OCI-LY7 (cell line): ENCODE measurements around the gene APOBEC3H. TPM values are rescaled to one million over a fixed set of nuclear protein-coding genes. Genes with fewer than 3 reads are reported as not detected.

ENCODE experiments used
- BruUV-seq: library from RNA; stranded (reverse); fragments of 400-500 nt; replicated peaks from 2 replicates; lab custom pipeline; 2021; lab: Mats Ljungman, UMichigan
- CTCF ChIA-PET: fragments of 300-600 bp; sonication (Branson Sonifier 250); formaldehyde crosslinking; loops from one replicate; lab custom pipeline; 2022; ENCODE audit warnings: antibody characterized with exemption; ENCODE audit not compliant: unreplicated experiment; lab: Charles Lee
- POLR2A ChIA-PET: fragments of 300-600 bp; sonication (Branson Sonifier 250); formaldehyde crosslinking; loops from one replicate; lab custom pipeline; 2022; ENCODE audit warnings: antibody characterized with exemption; lab: Charles Lee
- DNase-seq: peaks from one replicate; pipeline ENCODE4 v3.0.0-alpha.2; 2015; ENCODE audit warnings: low spot score
- H2AFZ ChIP-seq: fragments of 200-600 bp; sonication (generic), shearing (Covaris generic); 2 replicates; pipeline ENCODE4 v1.6.1; 2014; ENCODE audit warnings: mild to moderate bottlenecking, antibody characterized with exemption, low read length, moderate library complexity
- H3K27ac ChIP-seq: fragments of 200-600 bp; sonication (generic); 2 replicates; pipeline ENCODE4 v1.5.1; 2014; ENCODE audit warnings: mixed run types, low read depth, mild to moderate bottlenecking, moderate library complexity, low read length, inconsistent platforms; ENCODE audit not compliant: poor library complexity, severe bottlenecking
- H3K36me3 ChIP-seq: fragments of 200-600 bp; sonication (generic); 2 replicates; pipeline ENCODE4 v1.6.1; 2014; ENCODE audit warnings: mild to moderate bottlenecking, antibody characterized with exemption, low read length, moderate library complexity, mixed read lengths; ENCODE audit not compliant: insufficient read depth
- H3K4me1 ChIP-seq: fragments of 200-600 bp; sonication (generic); 2 replicates; pipeline ENCODE4 v1.5.1; 2014; ENCODE audit warnings: mild to moderate bottlenecking, low read length; ENCODE audit not compliant: insufficient read depth, poor library complexity, severe bottlenecking
- H3K4me2 ChIP-seq: fragments of 200-600 bp; sonication (generic); 2 replicates; pipeline ENCODE4 v1.6.1; 2014; ENCODE audit warnings: mild to moderate bottlenecking, low read length
- H3K4me3 ChIP-seq: fragments of 200-600 bp; sonication (generic); 2 replicates; pipeline ENCODE4 v1.5.1; 2014; ENCODE audit warnings: mild to moderate bottlenecking, low read depth, low read length; ENCODE audit not compliant: poor library complexity, severe bottlenecking
- H3K79me2 ChIP-seq: fragments of 200-600 bp; sonication (generic); 2 replicates; pipeline ENCODE4 v1.6.1; 2016; ENCODE audit warnings: low read depth, mild to moderate bottlenecking, low read length, moderate library complexity, mixed read lengths; ENCODE audit not compliant: insufficient read depth
- H3K9me2 ChIP-seq: fragments of 200-600 bp; sonication (generic); 2 replicates; pipeline ENCODE4 v1.6.1; 2016; ENCODE audit warnings: mild to moderate bottlenecking, low read length, mixed read lengths; ENCODE audit not compliant: insufficient read depth
- H3K9me3 ChIP-seq: fragments of 200-600 bp; sonication (generic); 2 replicates; pipeline ENCODE4 v1.6.1; 2014; ENCODE audit warnings: mild to moderate bottlenecking, mixed run types, low read length, mixed read lengths
- H4K20me1 ChIP-seq: fragments of 200-600 bp; sonication (generic); 2 replicates; pipeline ENCODE4 v1.6.1; 2014; ENCODE audit warnings: mild to moderate bottlenecking, antibody characterized with exemption, low read length, moderate library complexity, mixed read lengths; ENCODE audit not compliant: insufficient read depth
- EZH2phosphoT487 ChIP-seq: fragments of 200-600 bp; sonication (generic); IDR thresholded peaks from 2 replicates; pipeline ENCODE4 v1.6.1; 2018; ENCODE audit warnings: low read depth, borderline replicate concordance, mild to moderate bottlenecking, mixed run types, antibody characterized with exemption, low read length, moderate library complexity, mixed read lengths
- intact Hi-C: fragments of 100-400 bp; cut with micrococcal nuclease; formaldehyde crosslinking; loops from one replicate; pipeline ENCODE4 v1.10.0; 2022; ENCODE audit not compliant: unreplicated experiment
- total RNA-seq, 2 experiments: library from RNA; depleted of rRNA in 1 of 2; stranded (reverse); fragments of >200 nt in 1 of 2; shearing (Covaris generic) in 1 of 2; gene quantifications; 2 replicates each; pipeline ENCODE4 v1.2.3, GENCODE V29; 2014 to 2022
- TF ChIP-seq, protein P1 (sequence below): fragments of 200-600 bp; sonication (generic); conservative IDR thresholded peaks from 2 replicates; pipeline ENCODE4 v1.5.1; 2014; ENCODE audit warnings: mild to moderate bottlenecking, antibody characterized with exemption, low read length, moderate library complexity, mixed read lengths

Gene APOBEC3H
- total RNA-seq, 2 experiments from 2014 or later = 0.99 to 1.2 TPM

DNA sequence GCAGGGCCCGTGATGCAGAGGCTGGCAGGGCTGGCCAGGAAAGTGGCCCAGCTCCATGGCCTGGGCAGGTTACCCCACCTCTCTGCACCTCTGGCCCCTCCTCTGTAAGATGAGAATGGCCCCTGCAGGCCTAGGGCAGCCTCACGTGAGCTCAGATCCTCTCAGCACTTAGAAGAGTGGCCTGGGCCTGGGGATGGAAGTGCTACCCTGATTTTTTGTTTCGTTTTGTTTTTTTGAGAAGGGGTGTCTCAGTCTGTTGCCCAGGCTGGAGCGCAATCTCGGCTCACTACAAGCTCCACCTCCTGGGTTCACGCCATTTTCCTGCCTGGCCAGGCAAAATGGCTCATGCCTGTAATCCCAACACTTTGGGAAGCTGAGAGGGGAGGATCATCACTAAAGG, 982 bp downstream of the APOBEC3H start:
- POLR2A ChIA-PET = interaction anchor here (0.6 to 1.2 kb wide), 3 partner anchors 12 to 96 kb away, joined by 3 to 6 read pairs (median 5); no protein-coding TSS in a partner anchor
- no peak overlapping the region for H3K27ac ChIP-seq

GRCh38 chr22:39098576-39098975, 1.5 kb downstream of the APOBEC3H start:
- Histone ChIP-seq H3K9me2 (no peaks in the 10 kb centered on the region), H3K4me3 (no peak overlapping the region), H3K27ac (no peak overlapping the region), H2AFZ (peak overlapping the region; percentile 73; the same call in 1 of the 2 replicates), H3K36me3 (no peaks in the 10 kb centered on the region), H3K4me1 (peaks cover 38% of the 10 kb centered on the region), H3K9me3 (no peaks in the 10 kb centered on the region), H3K79me2 (no peaks in the 10 kb centered on the region), H3K4me2 (no peak overlapping the region), H4K20me1 (no peaks in the 10 kb centered on the region)
- POLR2A ChIA-PET = interaction anchor here (0.6 to 1.2 kb wide), 3 partner anchors 12 to 97 kb away, joined by 3 to 6 read pairs (median 5); no protein-coding TSS in a partner anchor
- DNase-seq = no peak
- TF ChIP-seq EZH2phosphoT487 = no peak
- TF ChIP-seq, protein P1, sequence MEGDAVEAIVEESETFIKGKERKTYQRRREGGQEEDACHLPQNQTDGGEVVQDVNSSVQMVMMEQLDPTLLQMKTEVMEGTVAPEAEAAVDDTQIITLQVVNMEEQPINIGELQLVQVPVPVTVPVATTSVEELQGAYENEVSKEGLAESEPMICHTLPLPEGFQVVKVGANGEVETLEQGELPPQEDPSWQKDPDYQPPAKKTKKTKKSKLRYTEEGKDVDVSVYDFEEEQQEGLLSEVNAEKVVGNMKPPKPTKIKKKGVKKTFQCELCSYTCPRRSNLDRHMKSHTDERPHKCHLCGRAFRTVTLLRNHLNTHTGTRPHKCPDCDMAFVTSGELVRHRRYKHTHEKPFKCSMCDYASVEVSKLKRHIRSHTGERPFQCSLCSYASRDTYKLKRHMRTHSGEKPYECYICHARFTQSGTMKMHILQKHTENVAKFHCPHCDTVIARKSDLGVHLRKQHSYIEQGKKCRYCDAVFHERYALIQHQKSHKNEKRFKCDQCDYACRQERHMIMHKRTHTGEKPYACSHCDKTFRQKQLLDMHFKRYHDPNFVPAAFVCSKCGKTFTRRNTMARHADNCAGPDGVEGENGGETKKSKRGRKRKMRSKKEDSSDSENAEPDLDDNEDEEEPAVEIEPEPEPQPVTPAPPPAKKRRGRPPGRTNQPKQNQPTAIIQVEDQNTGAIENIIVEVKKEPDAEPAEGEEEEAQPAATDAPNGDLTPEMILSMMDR = no peak
- CTCF ChIA-PET = interaction anchor here (0.6 kb wide), 1 partner anchor 84 kb away, joined by 7 read pairs; no protein-coding TSS in a partner anchor
- no TSS peak for BruUV-seq
- intact Hi-C loops = no loop called here

More for the DNA sequence above, 982 bp downstream of the APOBEC3H start:
- no peaks in the 10 kb centered on the region for H3K79me2 ChIP-seq
- CTCF ChIA-PET = no interaction called here
- H3K36me3 ChIP-seq = no peaks in the 10 kb centered on the region
- intact Hi-C loops = no loop called here
- no peaks in the 10 kb centered on the region for H3K9me3 ChIP-seq
- H4K20me1 ChIP-seq = no peaks in the 10 kb centered on the region
- peak overlapping the region; percentile 21; the same call in 1 of the 2 replicates for H3K4me2 ChIP-seq
- no peaks in the 10 kb centered on the region for H3K9me2 ChIP-seq
- peaks cover 39% of the 10 kb centered on the region for H3K4me1 ChIP-seq
- no peak for TF ChIP-seq EZH2phosphoT487
- TF ChIP-seq, protein P1 = no peak
- peak overlapping the region; percentile 73; the same call in 1 of the 2 replicates for H2AFZ ChIP-seq
- DNase-seq = peak; percentile 30
- H3K4me3 ChIP-seq = no peak overlapping the region
- no TSS peak for BruUV-seq

DNA sequence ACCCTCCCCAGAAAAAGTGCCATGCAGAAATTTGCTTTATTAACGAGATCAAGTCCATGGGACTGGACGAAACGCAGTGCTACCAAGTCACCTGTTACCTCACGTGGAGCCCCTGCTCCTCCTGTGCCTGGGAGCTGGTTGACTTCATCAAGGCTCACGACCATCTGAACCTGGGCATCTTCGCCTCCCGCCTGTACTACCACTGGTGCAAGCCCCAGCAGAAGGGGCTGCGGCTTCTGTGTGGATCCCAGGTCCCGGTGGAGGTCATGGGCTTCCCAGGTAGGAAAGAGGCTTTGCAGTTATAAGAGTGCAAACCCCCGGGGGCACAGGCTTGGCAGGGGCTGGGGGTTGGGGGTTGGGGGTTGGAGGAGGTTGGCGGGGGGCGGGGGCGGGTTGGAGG, 4.2 kb downstream of the APOBEC3H start:
- Histone ChIP-seq H3K4me2 (no peak overlapping the region), H3K27ac (no peak overlapping the region), H3K36me3 (no peaks in the 10 kb centered on the region), H2AFZ (no peak overlapping the region), H3K9me2 (no peaks in the 10 kb centered on the region), H3K4me1 (peaks cover 30% of the 10 kb centered on the region), H4K20me1 (no peaks in the 10 kb centered on the region), H3K4me3 (no peak overlapping the region), H3K79me2 (no peaks in the 10 kb centered on the region), H3K9me3 (no peaks in the 10 kb centered on the region)
- ChIA-PET CTCF (no interaction called here), POLR2A (no interaction called here)
- intact Hi-C loops = no loop called here
- DNase-seq = no peak
- BruUV-seq = no TSS peak
- TF ChIP-seq, protein P1 = no peak
- no peak for TF ChIP-seq EZH2phosphoT487
